ENCODE results near the gene RNASET2. TPM values are rescaled to one million over a fixed set of nuclear protein-coding genes. Genes with fewer than 3 reads are reported as not detected.

RNASET2 gene
- total and polyA plus RNA-seq, 8 donors, result 38.1 to 68.5 (median 47.0) TPM

DNA sequence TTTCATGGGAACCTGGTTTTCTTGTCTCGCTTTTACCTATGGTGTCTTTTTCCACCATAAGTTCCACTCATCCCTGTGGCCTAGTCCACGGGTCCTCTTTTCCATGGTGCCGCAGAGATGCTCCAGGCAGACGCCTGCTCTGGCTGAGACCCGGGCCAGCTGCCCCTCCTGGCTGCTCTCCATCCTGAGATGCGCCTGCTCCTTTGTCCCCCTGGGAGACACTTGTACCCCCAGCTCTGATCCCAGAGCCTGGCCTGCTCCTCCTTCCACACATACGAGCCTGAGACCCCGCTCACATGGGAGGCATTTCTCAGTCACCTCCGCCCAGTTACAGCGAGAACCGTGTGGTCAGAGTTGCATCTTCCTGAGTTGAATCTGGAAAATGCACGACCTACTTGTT lies 29.6 kb downstream of the RNASET2 start:
- ATAC-seq (no peak), DNase-seq (no peak)
- Histone ChIP-seq H3K27me3 (no peaks in the 10 kb centered on the region), H3K36me3 (peaks cover 0 to 40% of the 10 kb centered on the region in 2 donors), H3K9me3 (no peaks in the 10 kb centered on the region), H3K4me3 (no peak overlapping the region), H3K27ac (no peak overlapping the region), H3K4me1 (no peaks in the 10 kb centered on the region)
- intact Hi-C loops (cut with DNase I), result no loop called here
- TF ChIP-seq, protein P1, sequence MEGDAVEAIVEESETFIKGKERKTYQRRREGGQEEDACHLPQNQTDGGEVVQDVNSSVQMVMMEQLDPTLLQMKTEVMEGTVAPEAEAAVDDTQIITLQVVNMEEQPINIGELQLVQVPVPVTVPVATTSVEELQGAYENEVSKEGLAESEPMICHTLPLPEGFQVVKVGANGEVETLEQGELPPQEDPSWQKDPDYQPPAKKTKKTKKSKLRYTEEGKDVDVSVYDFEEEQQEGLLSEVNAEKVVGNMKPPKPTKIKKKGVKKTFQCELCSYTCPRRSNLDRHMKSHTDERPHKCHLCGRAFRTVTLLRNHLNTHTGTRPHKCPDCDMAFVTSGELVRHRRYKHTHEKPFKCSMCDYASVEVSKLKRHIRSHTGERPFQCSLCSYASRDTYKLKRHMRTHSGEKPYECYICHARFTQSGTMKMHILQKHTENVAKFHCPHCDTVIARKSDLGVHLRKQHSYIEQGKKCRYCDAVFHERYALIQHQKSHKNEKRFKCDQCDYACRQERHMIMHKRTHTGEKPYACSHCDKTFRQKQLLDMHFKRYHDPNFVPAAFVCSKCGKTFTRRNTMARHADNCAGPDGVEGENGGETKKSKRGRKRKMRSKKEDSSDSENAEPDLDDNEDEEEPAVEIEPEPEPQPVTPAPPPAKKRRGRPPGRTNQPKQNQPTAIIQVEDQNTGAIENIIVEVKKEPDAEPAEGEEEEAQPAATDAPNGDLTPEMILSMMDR (IDR thresholded peaks at IDR 0.05), result no peak

DNA sequence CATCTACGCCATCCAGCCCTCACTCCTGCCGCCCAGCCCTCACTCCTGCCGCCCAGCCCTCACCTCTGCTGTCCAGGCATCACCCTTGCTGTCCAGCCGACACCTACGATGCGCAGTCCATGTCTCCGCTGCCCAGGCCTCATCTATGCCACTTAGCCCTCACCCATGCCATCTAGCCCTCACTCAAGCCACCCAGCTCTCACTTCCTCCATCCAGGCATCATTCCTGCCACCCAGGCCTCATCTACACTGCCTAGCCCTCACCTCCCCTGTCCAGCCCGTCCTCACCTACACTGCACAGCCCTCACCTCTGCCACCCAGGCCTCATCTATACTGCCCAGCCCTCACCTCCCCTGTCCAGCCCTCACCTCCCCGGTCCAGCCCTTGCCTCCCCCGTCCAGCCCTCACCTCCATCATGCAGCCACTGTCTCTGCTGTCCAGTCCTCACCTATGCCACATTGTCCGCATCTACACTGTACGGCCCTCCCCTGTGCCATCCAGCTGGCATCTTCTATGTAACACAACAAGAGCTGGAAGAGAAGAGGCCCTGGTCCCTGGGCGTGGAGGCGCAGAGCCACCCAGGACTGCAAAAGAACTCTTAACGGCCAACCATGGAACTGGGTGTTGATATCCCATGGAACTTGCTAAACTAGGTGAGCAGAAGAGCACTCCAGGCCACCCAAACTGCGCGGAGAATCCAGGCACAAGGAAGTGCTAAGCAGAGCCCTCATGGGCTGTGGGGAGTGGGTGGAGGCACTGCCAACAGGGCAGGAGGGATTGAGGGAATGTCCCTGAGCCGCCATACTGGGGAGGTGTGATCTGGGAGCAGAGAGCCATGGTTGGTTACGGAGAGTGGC lies 31.0 kb downstream of the RNASET2 start:
- no peak overlapping the region for H3K4me3 ChIP-seq
- no peaks in the 10 kb centered on the region for H3K9me3 ChIP-seq
- ATAC-seq, result no peak
- H3K36me3 ChIP-seq, result peaks cover 0 to 38% of the 10 kb centered on the region in 2 donors
- TF ChIP-seq, protein P1 (IDR thresholded peaks at IDR 0.05), result no peak
- no peak for DNase-seq
- intact Hi-C loops (cut with DNase I), result no loop called here
- H3K27ac ChIP-seq, result no peak overlapping the region
- H3K27me3 ChIP-seq, result no peaks in the 10 kb centered on the region
- H3K4me1 ChIP-seq, result no peaks in the 10 kb centered on the region

DNA sequence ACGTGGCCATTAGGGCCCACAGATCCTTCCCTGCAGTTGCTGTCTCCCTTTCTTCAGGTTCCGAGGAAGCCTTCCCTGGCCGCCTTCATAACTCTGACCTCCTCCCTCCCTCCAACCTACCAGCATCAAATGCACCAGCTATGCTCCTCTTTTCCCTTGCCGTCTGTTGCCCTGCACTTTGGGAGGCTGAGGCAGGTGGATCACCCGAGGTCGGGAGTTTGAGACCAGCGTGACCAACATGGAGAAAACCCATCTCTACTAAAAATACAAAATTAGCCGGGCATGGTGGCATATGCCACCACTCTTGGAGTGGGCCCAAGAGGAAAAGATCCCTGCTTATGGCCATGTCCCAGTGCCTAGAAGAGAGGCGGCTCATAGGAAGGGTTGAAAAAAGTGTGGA lies 31.8 kb downstream of the RNASET2 start:
- no peak overlapping the region for H3K27ac ChIP-seq
- intact Hi-C loops (cut with DNase I), result no loop called here
- no peak for DNase-seq
- peaks cover 0 to 30% of the 10 kb centered on the region in 2 donors for H3K36me3 ChIP-seq
- no peak for ATAC-seq
- H3K9me3 ChIP-seq, result no peaks in the 10 kb centered on the region
- no peak overlapping the region for H3K4me3 ChIP-seq
- H3K4me1 ChIP-seq, result no peaks in the 10 kb centered on the region
- H3K27me3 ChIP-seq, result no peaks in the 10 kb centered on the region
- TF ChIP-seq, protein P1 (IDR thresholded peaks at IDR 0.05), result no peak

- Histone ChIP-seq H3K4me1 (no peaks in the 10 kb centered on the region), H3K9me3 (no peaks in the 10 kb centered on the region), H3K4me3 (no peak overlapping the region), H3K27ac (no peak overlapping the region), H3K36me3 (peaks cover 0 to 14% of the 10 kb centered on the region in 2 donors), H3K27me3 (no peaks in the 10 kb centered on the region)
- intact Hi-C loops (cut with DNase I), result no loop called here
- TF ChIP-seq, protein P1 (IDR thresholded peaks at IDR 0.05), result no peak
- no peak for ATAC-seq
- no peak for DNase-seq
These were observed 33.4 kb downstream of the RNASET2 start for GRCh38 chr6:166922937-166923336.

DNA sequence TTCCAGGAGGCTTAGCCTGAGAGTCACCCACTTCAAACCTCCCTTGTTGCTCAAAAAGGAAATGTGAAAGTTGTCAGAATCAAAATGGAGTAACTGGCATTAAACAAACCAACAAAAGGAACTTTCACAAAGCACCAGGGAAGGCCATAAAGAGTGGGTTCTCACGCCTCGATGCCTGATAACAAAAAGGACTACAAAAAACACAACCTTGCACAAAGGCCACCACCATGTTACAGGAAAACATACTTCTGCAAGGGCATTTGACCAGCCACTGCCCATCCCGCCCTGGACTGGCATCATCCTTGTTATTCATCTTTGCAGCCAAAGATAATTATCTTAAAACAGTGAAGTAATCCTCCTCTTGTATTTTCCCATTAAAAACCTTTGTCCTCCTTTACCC lies 34.8 kb downstream of the RNASET2 start:
- ATAC-seq, result no peak
- no peak overlapping the region for H3K4me3 ChIP-seq
- intact Hi-C loops (cut with DNase I), result no loop called here
- H3K36me3 ChIP-seq, result peaks cover 0 to 2% of the 10 kb centered on the region in 2 donors
- no peaks in the 10 kb centered on the region for H3K4me1 ChIP-seq
- no peak overlapping the region for H3K27ac ChIP-seq
- TF ChIP-seq, protein P1 (IDR thresholded peaks at IDR 0.05), result no peak
- no peaks in the 10 kb centered on the region for H3K27me3 ChIP-seq
- peaks cover 0 to 8% of the 10 kb centered on the region in 2 donors for H3K9me3 ChIP-seq
- DNase-seq, result no peak
